Measurements from ENCODE around the gene RMND1.
A peak's percentile ranks its signal among the peaks of the same experiment; 100 is the strongest.

Gene RMND1

GRCh38 chr6:151381722-151382121, 70.2 kb downstream of the RMND1 start:
- Histone ChIP-seq H3K36me3 (ENCODE audit: insufficient read depth, low read length) (peaks cover 11% of the 10 kb centered on the region; the same call in 1 of the 2 replicates), H3K27ac (ENCODE audit: low read depth, low read length) (no peak overlapping the region)
- WGBS: 96% methylated on average over 4 of the region's 4 CpGs

DNA sequence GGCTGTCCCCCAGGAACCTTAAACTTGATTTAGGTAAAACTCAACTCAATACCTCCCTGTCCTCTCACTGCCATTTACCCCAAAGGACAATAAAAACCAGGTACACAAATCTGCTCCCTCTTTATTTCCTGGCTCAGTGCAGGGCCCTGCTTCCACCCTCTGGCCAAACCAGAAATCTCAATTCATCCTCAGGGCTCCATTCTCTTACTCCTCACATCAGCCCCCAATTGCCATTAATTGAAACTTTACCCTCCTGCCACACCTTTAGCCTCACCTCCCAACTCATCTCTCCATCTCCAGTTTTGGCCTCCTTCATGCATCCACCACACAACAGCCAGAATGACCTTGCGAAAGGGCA, 71.1 kb downstream of the RMND1 start:
- Histone ChIP-seq H3K9me3 (ENCODE audit: insufficient read depth, low read depth, low read length) (no peaks in the 10 kb centered on the region), H3K4me1 (ENCODE audit: insufficient read depth, low read length) (peaks cover 15% of the 10 kb centered on the region), H3K36me3 (ENCODE audit: insufficient read depth, low read length) (peaks cover 11% of the 10 kb centered on the region; the same call in 1 of the 2 replicates), H3K27ac (ENCODE audit: low read depth, low read length) (0 out of 2 replicates have a peak overlapping the region, but pooled peaks have one; percentile 29), H3K27me3 (ENCODE audit: insufficient read depth, low read length) (no peaks in the 10 kb centered on the region), H3K4me3 (ENCODE audit: low read length) (no peak overlapping the region), H3K9ac (ENCODE audit: low read depth, low read length) (no peak overlapping the region)
- 93% methylated on average over 1 of the region's 1 CpG for WGBS

More at GRCh38 chr6:151381722-151382121, 70.2 kb downstream of the RMND1 start:
- H3K9me3 ChIP-seq (ENCODE audit: insufficient read depth, low read depth, low read length): no peaks in the 10 kb centered on the region
- H3K27me3 ChIP-seq (ENCODE audit: insufficient read depth, low read length): no peaks in the 10 kb centered on the region
- peaks cover 16% of the 10 kb centered on the region for H3K4me1 ChIP-seq (ENCODE audit: insufficient read depth, low read length)
- no peak overlapping the region for H3K4me3 ChIP-seq (ENCODE audit: low read length)
- no peak overlapping the region for H3K9ac ChIP-seq (ENCODE audit: low read depth, low read length)

GRCh38 chr6:151379933-151380847, 71.7 kb downstream of the RMND1 start:
- 89% methylated on average over 14 of the region's 14 CpGs for WGBS
- no peak overlapping the region for H3K4me3 ChIP-seq (ENCODE audit: low read length)
- H3K27me3 ChIP-seq (ENCODE audit: insufficient read depth, low read length): no peaks in the 10 kb centered on the region
- 0 out of 2 replicates have a peak overlapping the region, but pooled peaks have one; percentile 29 for H3K27ac ChIP-seq (ENCODE audit: low read depth, low read length)
- peaks cover 11% of the 10 kb centered on the region for H3K4me1 ChIP-seq (ENCODE audit: insufficient read depth, low read length)
- no peak overlapping the region for H3K9ac ChIP-seq (ENCODE audit: low read depth, low read length)
- H3K36me3 ChIP-seq (ENCODE audit: insufficient read depth, low read length): peaks cover 11% of the 10 kb centered on the region; the same call in 1 of the 2 replicates
- no peaks in the 10 kb centered on the region for H3K9me3 ChIP-seq (ENCODE audit: insufficient read depth, low read depth, low read length)

DNA sequence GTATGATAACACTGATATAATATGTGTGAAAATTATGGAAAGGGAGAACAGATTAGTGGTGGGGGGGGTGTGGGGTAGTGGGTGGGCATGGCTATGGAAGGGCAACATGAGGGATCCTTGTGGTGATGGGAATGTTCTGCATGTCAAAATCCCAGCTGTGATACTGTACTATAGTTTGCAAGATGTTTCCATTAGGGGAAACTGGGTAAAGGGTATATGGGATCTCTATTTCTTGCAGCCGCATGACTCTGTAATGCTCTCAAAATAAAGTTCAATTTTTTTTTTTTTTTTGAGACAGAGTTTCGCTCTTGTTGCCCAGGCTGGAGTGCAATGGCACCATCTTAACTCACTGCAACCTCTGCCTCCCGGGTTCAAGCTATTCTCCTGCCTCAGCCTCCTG, 74.8 kb downstream of the RMND1 start:
- 78% methylated on average over 3 of the region's 3 CpGs for WGBS

DNA sequence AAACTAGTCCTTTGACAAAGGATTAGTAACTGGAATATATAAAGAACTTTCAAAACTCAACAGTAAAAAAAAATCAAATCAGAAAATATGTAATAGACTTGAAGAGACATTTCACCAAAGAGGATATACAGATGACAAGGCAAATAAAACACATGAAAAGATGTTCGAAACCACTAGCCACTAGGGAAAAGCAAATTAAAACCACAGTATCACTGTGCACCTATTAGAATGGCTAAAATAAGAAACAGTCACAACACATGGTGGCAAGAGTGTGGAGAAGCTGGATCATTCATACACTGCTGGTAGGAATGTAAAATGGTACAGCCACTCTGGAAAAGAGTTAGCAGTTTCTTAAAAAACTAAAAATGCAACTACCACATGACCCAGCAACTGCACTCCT, 75.5 kb downstream of the RMND1 start:
- no peak overlapping the region for H3K27ac ChIP-seq (ENCODE audit: low read depth, low read length)
- WGBS: 100% methylated on average over 1 of the region's 1 CpG

More for the DNA sequence above, 74.8 kb downstream of the RMND1 start:
- H3K9me3 ChIP-seq (ENCODE audit: insufficient read depth, low read depth, low read length): no peaks in the 10 kb centered on the region
- H3K27me3 ChIP-seq (ENCODE audit: insufficient read depth, low read length): no peaks in the 10 kb centered on the region
- no peak overlapping the region for H3K9ac ChIP-seq (ENCODE audit: low read depth, low read length)
- H3K27ac ChIP-seq (ENCODE audit: low read depth, low read length): no peak overlapping the region
- H3K4me3 ChIP-seq (ENCODE audit: low read length): no peak overlapping the region
- H3K4me1 ChIP-seq (ENCODE audit: insufficient read depth, low read length): peaks cover 27% of the 10 kb centered on the region
- H3K36me3 ChIP-seq (ENCODE audit: insufficient read depth, low read length): peaks cover 6% of the 10 kb centered on the region

DNA sequence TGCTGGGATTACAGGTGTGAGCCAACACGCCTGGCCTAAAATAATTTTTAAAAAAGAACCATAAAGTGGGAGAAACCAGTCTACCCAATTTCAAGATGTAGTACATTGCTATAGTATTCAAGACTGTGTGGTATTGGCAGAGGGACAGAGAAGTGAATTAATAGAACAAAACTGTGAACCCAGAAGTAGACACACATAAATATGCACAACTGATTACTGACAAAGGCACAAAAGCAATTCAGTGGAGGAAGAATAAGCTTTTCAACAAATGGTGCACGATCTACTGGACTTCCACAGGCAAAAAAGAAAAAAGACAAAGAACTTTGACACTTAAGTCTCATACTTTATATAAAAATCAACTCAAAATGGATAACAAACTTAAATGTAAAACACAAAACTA, 76.1 kb downstream of the RMND1 start:
- no peaks in the 10 kb centered on the region for H3K27me3 ChIP-seq (ENCODE audit: insufficient read depth, low read length)
- no peak overlapping the region for H3K9ac ChIP-seq (ENCODE audit: low read depth, low read length)
- H3K4me3 ChIP-seq (ENCODE audit: low read length): no peak overlapping the region
- no peaks in the 10 kb centered on the region for H3K9me3 ChIP-seq (ENCODE audit: insufficient read depth, low read depth, low read length)
- H3K4me1 ChIP-seq (ENCODE audit: insufficient read depth, low read length): peaks cover 26% of the 10 kb centered on the region
- peaks cover 19% of the 10 kb centered on the region for H3K36me3 ChIP-seq (ENCODE audit: insufficient read depth, low read length)
- 89% methylated on average over 2 of the region's 2 CpGs for WGBS
- no peak overlapping the region for H3K27ac ChIP-seq (ENCODE audit: low read depth, low read length)

More for the DNA sequence above, 75.5 kb downstream of the RMND1 start:
- no peak overlapping the region for H3K4me3 ChIP-seq (ENCODE audit: low read length)
- no peaks in the 10 kb centered on the region for H3K27me3 ChIP-seq (ENCODE audit: insufficient read depth, low read length)
- H3K36me3 ChIP-seq (ENCODE audit: insufficient read depth, low read length): peaks cover 13% of the 10 kb centered on the region
- H3K4me1 ChIP-seq (ENCODE audit: insufficient read depth, low read length): peaks cover 27% of the 10 kb centered on the region
- H3K9me3 ChIP-seq (ENCODE audit: insufficient read depth, low read depth, low read length): no peaks in the 10 kb centered on the region
- no peak overlapping the region for H3K9ac ChIP-seq (ENCODE audit: low read depth, low read length)

- no peaks in the 10 kb centered on the region for H3K27me3 ChIP-seq (ENCODE audit: insufficient read depth, low read length)
- no peaks in the 10 kb centered on the region for H3K9me3 ChIP-seq (ENCODE audit: insufficient read depth, low read depth, low read length)
- 29% methylated on average over 4 of the region's 5 CpGs for WGBS
- H3K27ac ChIP-seq (ENCODE audit: low read depth, low read length): no peak overlapping the region
- H3K36me3 ChIP-seq (ENCODE audit: insufficient read depth, low read length): peaks cover 22% of the 10 kb centered on the region
- peaks cover 17% of the 10 kb centered on the region for H3K4me1 ChIP-seq (ENCODE audit: insufficient read depth, low read length)
- H3K4me3 ChIP-seq (ENCODE audit: low read length): no peak overlapping the region; the same call in 1 of the 2 replicates
- H3K9ac ChIP-seq (ENCODE audit: low read depth, low read length): no peak overlapping the region; the same call in 1 of the 2 replicates
These were observed 77.8 kb downstream of the RMND1 start for GRCh38 chr6:151374036-151374683.

- no peak overlapping the region for H3K4me3 ChIP-seq (ENCODE audit: low read length)
- H3K4me1 ChIP-seq (ENCODE audit: insufficient read depth, low read length): peaks cover 17% of the 10 kb centered on the region
- peaks cover 28% of the 10 kb centered on the region for H3K36me3 ChIP-seq (ENCODE audit: insufficient read depth, low read length)
- no peaks in the 10 kb centered on the region for H3K27me3 ChIP-seq (ENCODE audit: insufficient read depth, low read length)
- no peaks in the 10 kb centered on the region for H3K9me3 ChIP-seq (ENCODE audit: insufficient read depth, low read depth, low read length)
- no peak overlapping the region for H3K9ac ChIP-seq (ENCODE audit: low read depth, low read length)
- WGBS: 92% methylated on average over 5 of the region's 5 CpGs
- no peak overlapping the region for H3K27ac ChIP-seq (ENCODE audit: low read depth, low read length)
These were observed 79.8 kb downstream of the RMND1 start for GRCh38 chr6:151372164-151372563.

GRCh38 chr6:151370509-151371078, 81.3 kb downstream of the RMND1 start:
- no peak overlapping the region for H3K4me3 ChIP-seq (ENCODE audit: low read length)
- 86% methylated on average over 6 of the region's 6 CpGs for WGBS
- H3K9ac ChIP-seq (ENCODE audit: low read depth, low read length): no peak overlapping the region
- H3K27me3 ChIP-seq (ENCODE audit: insufficient read depth, low read length): no peaks in the 10 kb centered on the region
- H3K36me3 ChIP-seq (ENCODE audit: insufficient read depth, low read length): peaks cover 42% of the 10 kb centered on the region
- no peak overlapping the region for H3K27ac ChIP-seq (ENCODE audit: low read depth, low read length)
- peaks cover 17% of the 10 kb centered on the region for H3K4me1 ChIP-seq (ENCODE audit: insufficient read depth, low read length)
- H3K9me3 ChIP-seq (ENCODE audit: insufficient read depth, low read depth, low read length): no peaks in the 10 kb centered on the region

DNA sequence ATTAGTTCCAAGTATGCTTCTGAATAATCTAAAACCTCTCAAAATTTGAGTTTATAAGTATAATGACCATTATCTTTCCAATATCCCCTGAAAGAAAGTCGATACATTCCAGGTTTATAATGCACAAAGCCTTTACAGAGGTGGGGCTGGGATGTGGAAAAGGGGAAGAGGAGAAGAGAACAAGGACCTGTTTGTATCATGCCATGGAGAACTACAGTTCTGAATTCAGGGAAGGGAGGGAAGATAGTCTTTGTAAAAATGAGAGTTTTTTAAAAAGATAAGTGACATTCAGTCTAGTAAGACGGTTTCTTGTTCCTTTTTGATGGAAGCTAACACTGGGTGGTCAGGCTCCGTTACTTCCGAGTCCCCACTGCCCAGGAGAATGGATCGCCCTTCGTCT, 86.7 kb downstream of the RMND1 start:
- Histone ChIP-seq H3K4me1 (ENCODE audit: insufficient read depth, low read length) (no peaks in the 10 kb centered on the region), H3K27me3 (ENCODE audit: insufficient read depth, low read length) (no peaks in the 10 kb centered on the region), H3K9me3 (ENCODE audit: insufficient read depth, low read depth, low read length) (no peaks in the 10 kb centered on the region), H3K36me3 (ENCODE audit: insufficient read depth, low read length) (peaks cover 38% of the 10 kb centered on the region), H3K4me3 (ENCODE audit: low read length) (no peak overlapping the region), H3K9ac (ENCODE audit: low read depth, low read length) (no peak overlapping the region), H3K27ac (ENCODE audit: low read depth, low read length) (no peak overlapping the region)
- WGBS: 94% methylated on average over 6 of the region's 6 CpGs

DNA sequence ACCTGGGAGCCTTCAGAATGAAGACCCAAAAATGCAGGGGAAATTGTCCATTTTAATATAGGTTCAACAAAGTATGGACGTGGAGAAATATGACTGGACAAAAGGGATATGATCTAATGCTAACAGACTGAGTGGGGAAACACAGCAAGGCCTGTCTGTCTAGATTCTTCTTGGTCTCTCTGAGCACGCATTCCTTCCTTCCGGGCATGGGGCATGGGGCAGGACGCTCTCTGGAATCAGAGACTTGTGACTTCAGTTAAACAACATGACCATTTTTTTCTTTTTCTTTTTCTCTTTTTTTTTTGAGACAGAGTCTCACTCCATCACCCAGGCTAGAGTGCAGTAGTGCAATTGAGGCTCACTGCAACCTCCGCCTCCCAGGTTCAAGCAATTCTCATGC, 92.4 kb downstream of the RMND1 start:
- Histone ChIP-seq H3K9me3 (ENCODE audit: insufficient read depth, low read depth, low read length) (no peaks in the 10 kb centered on the region), H3K27me3 (ENCODE audit: insufficient read depth, low read length) (no peaks in the 10 kb centered on the region), H3K27ac (ENCODE audit: low read depth, low read length) (no peak overlapping the region), H3K4me1 (ENCODE audit: insufficient read depth, low read length) (no peaks in the 10 kb centered on the region), H3K4me3 (ENCODE audit: low read length) (no peak overlapping the region), H3K36me3 (ENCODE audit: insufficient read depth, low read length) (peaks cover 35% of the 10 kb centered on the region), H3K9ac (ENCODE audit: low read depth, low read length) (no peak overlapping the region)
- 93% methylated on average over 5 of the region's 5 CpGs for WGBS
